ENCODE results near the gene HCLS1. TPM values are rescaled to one million over a fixed set of nuclear protein-coding genes. Genes with fewer than 3 reads are reported as not detected.
A peak's percentile ranks its signal among the peaks of the same experiment; 100 is the strongest.

HCLS1 gene
- polyA plus RNA-seq, 3 donors = 311 to 483 (median 475) TPM

GRCh38 chr3:121659586-121659985 is 1.1 kb downstream of the HCLS1 start:
- peak; percentile 36 to 67 (median 50) for DNase-seq
- Mint-ChIP-seq H3K27me3 (ENCODE audit: low read depth in 3 of 3) (no peaks in the 10 kb centered on the region), H3K27ac (peak overlapping the region; percentile 99 to 100 (median 100)), H3K9me3 (no peaks in the 10 kb centered on the region), H3K4me3 (peak overlapping the region; percentile 94 to 99), H3K4me1 (peaks cover 50% of the 10 kb centered on the region), H3K36me3 (peaks cover 56 to 62% of the 10 kb centered on the region in 2 donors)
- Histone ChIP-seq H2AFZ (ENCODE audit: insufficient read depth, low read depth, low read length, poor library complexity, severe bottlenecking) (peak overlapping the region; percentile 27), H3K4me3 (replicated peaks in 1 of 3; ENCODE audit: low read depth in 2 of 3, low read length in 3 of 3) (peak overlapping the region; percentile 69 to 98 (median 80)), H3K79me2 (ENCODE audit: insufficient read depth, low read length) (peaks cover 57% of the 10 kb centered on the region), H4K20me1 (ENCODE audit: insufficient read depth, low read length) (peaks cover 51% of the 10 kb centered on the region), H3K9me3 (replicated peaks in 1 of 2; ENCODE audit: control insufficient read depth in 1 of 2, insufficient read depth in 1 of 2, low read length in 2 of 2) (no peaks in the 10 kb centered on the region), H3K27ac (ENCODE audit: low read depth in 1 of 2, low read length in 2 of 2) (peak overlapping the region; percentile 94 to 97), H3K27me3 (ENCODE audit: control insufficient read depth in 2 of 2, insufficient read depth in 2 of 2, low read length in 2 of 2) (no peaks in the 10 kb centered on the region), H3K4me1 (ENCODE audit: control insufficient read depth in 1 of 2, insufficient read depth in 2 of 2, low read length in 2 of 2) (peaks cover 41 to 45% of the 10 kb centered on the region in 2 donors), H3K9ac (ENCODE audit: insufficient read depth, low read length, poor library complexity, severe bottlenecking) (peak overlapping the region; percentile 80), H3K4me2 (replicated peaks; ENCODE audit: extremely low read depth, low read length, poor library complexity, severe bottlenecking) (peak overlapping the region; percentile 79), H3K36me3 (replicated peaks in 1 of 2; ENCODE audit: control insufficient read depth in 1 of 2, insufficient read depth in 2 of 2, low read length in 2 of 2) (peaks cover 46 to 68% of the 10 kb centered on the region in 2 donors)
- WGBS (ENCODE audit: insufficient coverage) = no CpG with 5 or more reads among the region's 3 CpGs
- TF ChIP-seq CTCF (IDR thresholded peaks at IDR 0.05) = no peak
- intact Hi-C loops (cut with micrococcal nuclease) = loop anchor here in 1 of 2 donors (10.0 kb wide), 1 partner anchor 115 kb away; the partner anchor contains the start of gene POLQ

- TF ChIP-seq CTCF (IDR thresholded peaks at IDR 0.05) = no peak
- H3K27me3 Mint-ChIP-seq (ENCODE audit: low read depth in 3 of 3) = no peaks in the 10 kb centered on the region
- Histone ChIP-seq H3K27me3 (ENCODE audit: control insufficient read depth in 2 of 2, insufficient read depth in 2 of 2, low read length in 2 of 2) (no peaks in the 10 kb centered on the region), H3K79me2 (ENCODE audit: insufficient read depth, low read length) (peaks cover 64% of the 10 kb centered on the region), H2AFZ (ENCODE audit: insufficient read depth, low read depth, low read length, poor library complexity, severe bottlenecking) (no peak overlapping the region), H3K36me3 (replicated peaks in 1 of 2; ENCODE audit: control insufficient read depth in 1 of 2, insufficient read depth in 2 of 2, low read length in 2 of 2) (peaks cover 46 to 68% of the 10 kb centered on the region in 2 donors), H3K4me1 (ENCODE audit: control insufficient read depth in 1 of 2, insufficient read depth in 2 of 2, low read length in 2 of 2) (peaks cover 41 to 48% of the 10 kb centered on the region in 2 donors), H3K27ac (ENCODE audit: low read depth in 1 of 2, low read length in 2 of 2) (peak overlapping the region; percentile 94 to 97), H3K9me3 (replicated peaks in 1 of 2; ENCODE audit: control insufficient read depth in 1 of 2, insufficient read depth in 1 of 2, low read length in 2 of 2) (no peaks in the 10 kb centered on the region), H3K4me2 (replicated peaks; ENCODE audit: extremely low read depth, low read length, poor library complexity, severe bottlenecking) (peak overlapping the region; percentile 79), H3K4me3 (replicated peaks in 1 of 3; ENCODE audit: low read depth in 2 of 3, low read length in 3 of 3) (peak overlapping the region; percentile 69 to 98 (median 80)), H3K9ac (ENCODE audit: insufficient read depth, low read length, poor library complexity, severe bottlenecking) (no peak overlapping the region), H4K20me1 (ENCODE audit: insufficient read depth, low read length) (peaks cover 58% of the 10 kb centered on the region)
- H3K4me3 Mint-ChIP-seq = peak overlapping the region; percentile 94 to 99
- H3K9me3 Mint-ChIP-seq = no peaks in the 10 kb centered on the region
- H3K27ac Mint-ChIP-seq = peak overlapping the region; percentile 99 to 100 (median 100)
- peaks cover 55 to 62% of the 10 kb centered on the region in 2 donors for H3K36me3 Mint-ChIP-seq
- intact Hi-C loops (cut with micrococcal nuclease) = loop anchor here in 1 of 2 donors (10.0 kb wide), 1 partner anchor 114 kb away; the partner anchor contains the start of gene POLQ
- DNase-seq = no peak
- peaks cover 53% of the 10 kb centered on the region for H3K4me1 Mint-ChIP-seq
- 93% methylated on average over 3 of the region's 6 CpGs for WGBS (ENCODE audit: insufficient coverage)
These were observed 1.8 kb downstream of the HCLS1 start for GRCh38 chr3:121658716-121659435.

Data from CD14-positive monocyte (primary cell).